ENCODE data around the gene PIGR. TPM values are rescaled to one million over a fixed set of nuclear protein-coding genes. Genes with fewer than 3 reads are reported as not detected.

PIGR gene
- total and polyA plus RNA-seq, 2 of the 4 experiments (the other 2 are of a cell fraction), result not detected

DNA sequence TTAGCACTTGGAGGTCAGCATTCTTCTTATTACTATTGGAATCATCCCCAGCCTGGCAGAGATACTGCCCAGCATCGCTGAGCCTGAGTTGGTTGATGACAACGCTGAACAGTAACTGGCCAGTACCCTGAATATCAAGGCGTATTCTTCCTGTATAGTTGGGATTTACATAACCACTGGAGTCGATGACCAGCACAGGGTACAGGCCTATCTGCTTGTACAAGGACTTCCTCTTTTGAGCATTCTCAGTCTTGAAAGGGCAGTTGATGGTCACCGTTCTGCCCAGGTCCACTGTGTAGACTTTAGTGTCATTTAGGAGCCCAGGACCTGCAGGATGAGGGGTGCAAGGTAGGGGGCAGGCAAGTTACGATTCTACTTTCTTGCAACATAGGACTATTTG lies 8.8 kb downstream of the PIGR start:
- BruUV-seq (replicated peaks), result no TSS peak
- Histone ChIP-seq H2AK5ac (ENCODE audit: low read depth, low read length) (no peak overlapping the region), H3K9ac (ENCODE audit: low read depth, low read length) (no peak overlapping the region), H4K5ac (ENCODE audit: low read depth, low read length) (no peak overlapping the region), H3K27me3 (ENCODE audit: control insufficient read depth, insufficient read depth, low read length) (peaks cover 41% of the 10 kb centered on the region), H4K20me1 (ENCODE audit: insufficient read depth, low read length) (no peaks in the 10 kb centered on the region), H3K9me3 (ENCODE audit: control insufficient read depth, insufficient read depth, low read length) (no peaks in the 10 kb centered on the region), H3K18ac (ENCODE audit: low read depth, low read length) (no peak overlapping the region), H3K23ac (ENCODE audit: low read depth, low read length) (no peak overlapping the region), H2BK5ac (ENCODE audit: low read depth, low read length, poor library complexity, severe bottlenecking) (no peak overlapping the region), H2BK120ac (ENCODE audit: low read depth, low read length) (no peak overlapping the region), H4K91ac (ENCODE audit: insufficient read depth, low read depth, low read length) (no peak overlapping the region), H3K36me3 (ENCODE audit: control insufficient read depth, insufficient read depth, low read length) (no peaks in the 10 kb centered on the region), H3K4ac (ENCODE audit: low read depth, low read length) (no peak overlapping the region), H3K4me1 (ENCODE audit: control insufficient read depth, insufficient read depth, low read length) (no peaks in the 10 kb centered on the region), H2BK15ac (ENCODE audit: low read depth, low read length) (no peak overlapping the region), H3K4me3 (ENCODE audit: insufficient read depth, low read depth, low read length) (no peak overlapping the region), H3K4me2 (ENCODE audit: low read depth, low read length) (no peak overlapping the region), H3K14ac (replicated peaks; ENCODE audit: low read depth, low read length) (no peak overlapping the region), H2AFZ (replicated peaks; ENCODE audit: low read length, poor library complexity) (no peak overlapping the region), H3K27ac (ENCODE audit: insufficient read depth, low read length) (no peak overlapping the region), H2AK9ac (replicated peaks; ENCODE audit: low read depth, low read length, poor library complexity) (peak overlapping the region; percentile 35), H3K79me1 (ENCODE audit: low read depth in 1 of 2, low read length in 2 of 2) (no peaks in the 10 kb centered on the region), H3K9me1 (ENCODE audit: insufficient read depth, low read length) (no peaks in the 10 kb centered on the region), H2BK20ac (ENCODE audit: low read depth, low read length) (no peak overlapping the region), H4K8ac (ENCODE audit: low read depth in 2 of 2, low read length in 2 of 2) (no peak overlapping the region), H3K56ac (ENCODE audit: extremely low read depth, insufficient read depth, low read length) (no peak overlapping the region)
- dilution Hi-C loops (cut with HindIII; ENCODE audit: low sequenced_read_pairs, unreplicated experiment) (no loop called here), intact Hi-C loops (cut with micrococcal nuclease) (loop anchor here (5.0 kb wide), 1 partner anchor 140 kb away; no protein-coding TSS in a partner anchor), in situ Hi-C loops (cut with MboI; ENCODE audit: low sequenced_read_pairs) (no loop called here)
- no peak for ATAC-seq (ENCODE audit: low read depth)
- TF ChIP-seq, protein P1, sequence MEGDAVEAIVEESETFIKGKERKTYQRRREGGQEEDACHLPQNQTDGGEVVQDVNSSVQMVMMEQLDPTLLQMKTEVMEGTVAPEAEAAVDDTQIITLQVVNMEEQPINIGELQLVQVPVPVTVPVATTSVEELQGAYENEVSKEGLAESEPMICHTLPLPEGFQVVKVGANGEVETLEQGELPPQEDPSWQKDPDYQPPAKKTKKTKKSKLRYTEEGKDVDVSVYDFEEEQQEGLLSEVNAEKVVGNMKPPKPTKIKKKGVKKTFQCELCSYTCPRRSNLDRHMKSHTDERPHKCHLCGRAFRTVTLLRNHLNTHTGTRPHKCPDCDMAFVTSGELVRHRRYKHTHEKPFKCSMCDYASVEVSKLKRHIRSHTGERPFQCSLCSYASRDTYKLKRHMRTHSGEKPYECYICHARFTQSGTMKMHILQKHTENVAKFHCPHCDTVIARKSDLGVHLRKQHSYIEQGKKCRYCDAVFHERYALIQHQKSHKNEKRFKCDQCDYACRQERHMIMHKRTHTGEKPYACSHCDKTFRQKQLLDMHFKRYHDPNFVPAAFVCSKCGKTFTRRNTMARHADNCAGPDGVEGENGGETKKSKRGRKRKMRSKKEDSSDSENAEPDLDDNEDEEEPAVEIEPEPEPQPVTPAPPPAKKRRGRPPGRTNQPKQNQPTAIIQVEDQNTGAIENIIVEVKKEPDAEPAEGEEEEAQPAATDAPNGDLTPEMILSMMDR (conservative IDR thresholded peaks at IDR 0.05; ENCODE audit: low read depth, low read length), result no peak
- TF ChIP-seq NFE2L2 (IDR thresholded peaks at IDR 0.05; ENCODE audit: low read depth, low read length), result no peak
- 79% methylated on average over 2 of the region's 6 CpGs; no CpG with 5 or more reads in 1 of the 2 experiments for WGBS, 2 experiments (ENCODE audit: extremely low coverage in 2 of 2, insufficient read length in 1 of 2)
- CTCF ChIA-PET, result no interaction called here
- POLR2A ChIA-PET (ENCODE audit: unreplicated experiment), result no interaction called here
- no peak for DNase-seq

Data from IMR-90 (cell line).